ENCODE data around the gene TBC1D22A.

GRCh38 chr22:46854125-46854870 lies 91.8 kb downstream of the TBC1D22A start:
- TF ChIP-seq CTCF (optimal IDR thresholded peaks at IDR 0.05 in 1 of 3, IDR thresholded peaks at IDR 0.05 in 1 of 3, conservative IDR thresholded peaks at IDR 0.05 in 1 of 3; ENCODE audit: extremely low read depth in 1 of 3, insufficient read depth in 2 of 3, low read length in 3 of 3) = no peak
- TF ChIP-seq EZH2 (IDR thresholded peaks at IDR 0.05; ENCODE audit: low read length) = no peak

Data from keratinocyte (primary cell).